DND-41 (cell line): Measurements from ENCODE around the gene APPBP2.

Source experiments
- EZH2 ChIP-seq: IDR thresholded peaks from 3 replicates; pipeline ENCODE4 v1.6.1; 2012; ENCODE audit warnings: borderline replicate concordance, low read depth, mild to moderate bottlenecking, moderate library complexity, low read length, inconsistent platforms; ENCODE audit not compliant: severe bottlenecking
- TF ChIP-seq, protein P1 (sequence below): IDR thresholded peaks from 2 replicates; pipeline ENCODE4 v1.5.1; 2012; ENCODE audit warnings: borderline replicate concordance, low read length, moderate library complexity, mild to moderate bottlenecking; ENCODE audit not compliant: poor library complexity, severe bottlenecking; ENCODE audit errors: extremely low read depth

DNA sequence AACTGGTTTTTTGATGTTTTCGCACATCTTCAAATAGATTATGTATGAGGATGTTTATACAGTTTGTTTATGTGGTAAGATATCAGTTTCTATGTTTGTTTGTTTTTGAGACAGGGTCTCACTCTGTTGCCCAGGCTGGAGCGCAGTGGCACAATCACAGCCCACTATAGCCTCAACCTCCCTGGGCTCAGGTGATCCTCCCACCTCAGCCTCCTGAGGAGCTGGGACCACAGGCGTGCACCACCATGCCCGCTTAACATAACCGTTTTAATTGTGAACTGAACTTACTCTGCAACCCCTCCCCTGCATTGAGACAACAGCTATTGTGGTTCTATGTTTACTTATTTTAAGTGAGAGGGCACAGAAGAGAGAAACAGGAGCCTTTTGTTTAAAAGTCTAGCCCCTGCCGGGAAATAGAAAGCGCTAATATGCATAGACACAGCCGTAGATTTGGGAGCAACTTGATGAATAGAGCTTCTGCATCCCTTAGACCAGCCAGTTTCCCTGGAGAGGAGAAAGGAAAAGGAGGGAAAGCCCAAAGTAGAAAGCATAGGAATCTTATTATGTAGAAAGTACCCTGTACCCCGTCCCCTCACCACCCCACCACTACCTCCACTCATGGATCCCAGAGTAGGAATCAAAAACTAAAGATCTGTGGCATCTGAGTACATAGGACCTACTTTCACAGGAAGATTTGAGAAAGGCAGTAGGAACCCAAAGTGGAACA lies 19.6 kb upstream of the APPBP2 start:
- TF ChIP-seq, protein P1, sequence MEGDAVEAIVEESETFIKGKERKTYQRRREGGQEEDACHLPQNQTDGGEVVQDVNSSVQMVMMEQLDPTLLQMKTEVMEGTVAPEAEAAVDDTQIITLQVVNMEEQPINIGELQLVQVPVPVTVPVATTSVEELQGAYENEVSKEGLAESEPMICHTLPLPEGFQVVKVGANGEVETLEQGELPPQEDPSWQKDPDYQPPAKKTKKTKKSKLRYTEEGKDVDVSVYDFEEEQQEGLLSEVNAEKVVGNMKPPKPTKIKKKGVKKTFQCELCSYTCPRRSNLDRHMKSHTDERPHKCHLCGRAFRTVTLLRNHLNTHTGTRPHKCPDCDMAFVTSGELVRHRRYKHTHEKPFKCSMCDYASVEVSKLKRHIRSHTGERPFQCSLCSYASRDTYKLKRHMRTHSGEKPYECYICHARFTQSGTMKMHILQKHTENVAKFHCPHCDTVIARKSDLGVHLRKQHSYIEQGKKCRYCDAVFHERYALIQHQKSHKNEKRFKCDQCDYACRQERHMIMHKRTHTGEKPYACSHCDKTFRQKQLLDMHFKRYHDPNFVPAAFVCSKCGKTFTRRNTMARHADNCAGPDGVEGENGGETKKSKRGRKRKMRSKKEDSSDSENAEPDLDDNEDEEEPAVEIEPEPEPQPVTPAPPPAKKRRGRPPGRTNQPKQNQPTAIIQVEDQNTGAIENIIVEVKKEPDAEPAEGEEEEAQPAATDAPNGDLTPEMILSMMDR = no peak
- no peak for TF ChIP-seq EZH2
